IMR-90 (cell line): ENCODE data around the gene LCAT. TPM values are rescaled to one million over a fixed set of nuclear protein-coding genes. Genes with fewer than 3 reads are reported as not detected.

Experiments used
- ATAC-seq: fragments of 200-7000 bp; cut with Tn5 transposase; 2 replicates; pipeline ENCODE4 v1.9.1; 2020; ENCODE audit warnings: low read depth, mild to moderate bottlenecking, moderate library complexity
- BruUV-seq: library from RNA; stranded (reverse); fragments of 400-500 nt; replicated peaks from 2 replicates; lab custom pipeline; 2021; lab: Mats Ljungman, UMichigan
- CTCF ChIA-PET: fragments of 300-600 bp; formaldehyde crosslinking; extraction: SDS; loops from one replicate; lab custom pipeline; 2021; ENCODE audit warnings: antibody characterized with exemption; lab: Yijun Ruan, JAX
- POLR2A ChIA-PET: fragments of 300-600 bp; sonication (Branson Sonifier 250); formaldehyde crosslinking; loops from one replicate; lab custom pipeline; 2022; ENCODE audit warnings: antibody characterized with exemption; ENCODE audit not compliant: unreplicated experiment; lab: Charles Lee
- DNase-seq: peaks from one replicate; pipeline ENCODE4 v3.0.0; 2013
- H2AFZ ChIP-seq: replicated peaks from 2 replicates; pipeline ENCODE3; 2013; ENCODE audit warnings: low read length, mild to moderate bottlenecking; ENCODE audit not compliant: poor library complexity
- H2AK5ac ChIP-seq: 2 replicates; pipeline ENCODE4 v1.6.1; 2013; ENCODE audit warnings: low read depth, low read length, inconsistent platforms
- H2AK9ac ChIP-seq: replicated peaks from 2 replicates; pipeline ENCODE3; 2013; ENCODE audit warnings: mild to moderate bottlenecking, low read depth, low read length, moderate library complexity; ENCODE audit not compliant: poor library complexity
- H2BK120ac ChIP-seq: 2 replicates; pipeline ENCODE4 v1.6.1; 2013; ENCODE audit warnings: low read depth, low read length, inconsistent platforms
- H2BK15ac ChIP-seq: 3 replicates; pipeline ENCODE4 v1.6.1; 2013; ENCODE audit warnings: low read depth, low read length, inconsistent platforms
- H2BK20ac ChIP-seq: 2 replicates; pipeline ENCODE4 v1.6.1; 2013; ENCODE audit warnings: low read depth, mild to moderate bottlenecking, inconsistent platforms, low read length, moderate library complexity
- H2BK5ac ChIP-seq: 2 replicates; pipeline ENCODE4 v1.6.1; 2013; ENCODE audit warnings: mild to moderate bottlenecking, low read depth, low read length, inconsistent platforms; ENCODE audit not compliant: poor library complexity, severe bottlenecking
- H3K14ac ChIP-seq: replicated peaks from 2 replicates; pipeline ENCODE4 v1.6.1; 2013; ENCODE audit warnings: low read depth, low read length, inconsistent platforms
- H3K18ac ChIP-seq: 2 replicates; pipeline ENCODE4 v1.6.1; 2013; ENCODE audit warnings: low read depth, low read length, control low read depth
- H3K23ac ChIP-seq: 2 replicates; pipeline ENCODE4 v1.6.1; 2013; ENCODE audit warnings: low read depth, low read length, inconsistent platforms
- H3K27ac ChIP-seq: 2 replicates; pipeline ENCODE4 v1.5.1; 2013; ENCODE audit warnings: mild to moderate bottlenecking, control low read depth, low read length; ENCODE audit not compliant: insufficient read depth
- H3K27me3 ChIP-seq: 2 replicates; pipeline ENCODE4 v1.6.1; 2013; ENCODE audit warnings: low read length; ENCODE audit not compliant: control insufficient read depth, insufficient read depth
- H3K36me3 ChIP-seq: 2 replicates; pipeline ENCODE4 v1.6.1; 2013; ENCODE audit warnings: low read length, mixed read lengths; ENCODE audit not compliant: control insufficient read depth, insufficient read depth
- H3K4ac ChIP-seq: 2 replicates; pipeline ENCODE4 v1.6.1; 2013; ENCODE audit warnings: low read depth, low read length, inconsistent platforms
- H3K4me1 ChIP-seq: 2 replicates; pipeline ENCODE4 v1.6.1; 2013; ENCODE audit warnings: low read length, mixed read lengths; ENCODE audit not compliant: control insufficient read depth, insufficient read depth
- H3K4me2 ChIP-seq: 2 replicates; pipeline ENCODE4 v1.6.1; 2013; ENCODE audit warnings: low read depth, mild to moderate bottlenecking, control low read depth, low read length, moderate library complexity
- H3K4me3 ChIP-seq: 2 replicates; pipeline ENCODE4 v1.5.1; 2013; ENCODE audit warnings: low read depth, mild to moderate bottlenecking, control low read depth, low read length, moderate library complexity; ENCODE audit not compliant: insufficient read depth
- H3K56ac ChIP-seq: 2 replicates; pipeline ENCODE4 v1.6.1; 2013; ENCODE audit warnings: low read length, inconsistent platforms; ENCODE audit not compliant: insufficient read depth; ENCODE audit errors: extremely low read depth
- H3K79me1 ChIP-seq, 2 experiments: 2 replicates each; pipeline ENCODE4 v1.6.1; 2013; ENCODE audit warnings: low read length in 2 of 2, inconsistent platforms in 1 of 2, low read depth in 1 of 2
- H3K9ac ChIP-seq: 2 replicates; pipeline ENCODE4 v1.6.1; 2013; ENCODE audit warnings: low read depth, low read length, control low read depth
- H3K9me1 ChIP-seq: 2 replicates; pipeline ENCODE4 v1.6.1; 2013; ENCODE audit warnings: low read length, inconsistent platforms; ENCODE audit not compliant: insufficient read depth
- H3K9me3 ChIP-seq: 2 replicates; pipeline ENCODE4 v1.6.1; 2013; ENCODE audit warnings: low read length; ENCODE audit not compliant: control insufficient read depth, insufficient read depth
- H4K20me1 ChIP-seq: 2 replicates; pipeline ENCODE4 v1.6.1; 2013; ENCODE audit warnings: low read length, inconsistent platforms; ENCODE audit not compliant: insufficient read depth
- H4K5ac ChIP-seq: 2 replicates; pipeline ENCODE4 v1.6.1; 2013; ENCODE audit warnings: mild to moderate bottlenecking, low read depth, low read length, control low read depth
- H4K8ac ChIP-seq, 2 experiments: 2 replicates each; pipeline ENCODE4 v1.6.1; 2013; ENCODE audit warnings: low read depth in 2 of 2, low read length in 2 of 2, control low read depth in 1 of 2, inconsistent platforms in 1 of 2
- H4K91ac ChIP-seq: 2 replicates; pipeline ENCODE4 v1.6.1; 2013; ENCODE audit warnings: low read depth, low read length, inconsistent platforms; ENCODE audit not compliant: insufficient read depth
- BHLHE40 ChIP-seq: fragments of 150-350 bp; IDR thresholded peaks from 2 replicates; pipeline ENCODE4 v1.6.1; 2016; ENCODE audit warnings: mild to moderate bottlenecking, low read depth, low read length
- FOS ChIP-seq: fragments of 150-350 bp; IDR thresholded peaks from 2 replicates; pipeline ENCODE4 v1.6.1; 2016; ENCODE audit warnings: low read depth, low read length
- MXI1 ChIP-seq: IDR thresholded peaks from 2 replicates; pipeline ENCODE4 v1.6.1; 2012; ENCODE audit warnings: low read depth, mild to moderate bottlenecking, low read length, moderate library complexity, borderline replicate concordance
- NFE2L2 ChIP-seq: fragments of 150-350 bp; IDR thresholded peaks from 2 replicates; pipeline ENCODE4 v1.6.1; 2016; ENCODE audit warnings: low read depth, mild to moderate bottlenecking, low read length
- WGBS, 2 experiments: methylation state at CpG; one replicate each; pipeline versions ENCODE4 v1.1.5 to v1.1.7; 2013; ENCODE audit warnings: missing lambda C conversion rate in 2 of 2; ENCODE audit not compliant: insufficient read length in 1 of 2; ENCODE audit errors: extremely low coverage in 2 of 2; 5-methylcytosine and 5-hydroxymethylcytosine counted together
- dilution Hi-C: fragments of 300-500 bp; cut with HindIII; formaldehyde crosslinking; loops from one replicate; pipeline ENCODE4 v1.14.3; 2018; ENCODE audit warnings: low sequenced_read_pairs; ENCODE audit not compliant: unreplicated experiment
- in situ Hi-C: fragments of 300-500 bp; cut with MboI; formaldehyde crosslinking; loops from 3 replicates; pipeline ENCODE4 v1.14.3; 2019; ENCODE audit warnings: low sequenced_read_pairs, inconsistent platforms, mixed read lengths
- intact Hi-C: fragments of 100-400 bp; cut with micrococcal nuclease; formaldehyde crosslinking; loops from 2 replicates; pipeline ENCODE4 v1.10.0; 2022
- polyA plus RNA-seq, 3 experiments: library from polyadenylated mRNA; depleted of rRNA; stranded (reverse); fragments of >200 nt; gene quantifications; 2 replicates each; pipeline ENCODE4 v1.2.3, GENCODE V29; 2012; ENCODE audit warnings: low replicate concordance in 1 of 3
- total RNA-seq: library from RNA; depleted of rRNA; stranded (reverse); fragments of >200 nt; gene quantifications from 2 replicates; pipeline ENCODE4 v1.2.3, GENCODE V29; 2012

LCAT gene
- total and polyA plus RNA-seq, 2 of the 4 experiments (the other 2 are of a cell fraction), result 1.4 to 18.8 TPM

GRCh38 chr16:67917852-67918236 lies 26.1 kb downstream of the LCAT start:
- H4K5ac ChIP-seq, result no peak overlapping the region
- peaks cover 23% of the 10 kb centered on the region for H3K4me1 ChIP-seq
- DNase-seq (peak; percentile 93), ATAC-seq (peak; percentile 88)
- H3K4me2 ChIP-seq, result no peak overlapping the region
- no peak overlapping the region for H4K91ac ChIP-seq
- no peak overlapping the region for H3K4ac ChIP-seq
- in situ Hi-C loops, result no loop called here
- H3K27ac ChIP-seq, result no peak overlapping the region
- H2BK15ac ChIP-seq, result no peak overlapping the region
- CTCF ChIA-PET, result interaction anchor here (0.6 kb wide), 1 partner anchor 18 kb away, joined by 3 read pairs; no protein-coding TSS in a partner anchor
- H2BK120ac ChIP-seq, result no peak overlapping the region
- peak overlapping the region; percentile 48 for H2AFZ ChIP-seq
- no peak overlapping the region for H3K9ac ChIP-seq
- TF ChIP-seq MXI1, result peak; percentile 63; the same call in 1 of the 2 replicates
- TF ChIP-seq NFE2L2, result no peak
- peak; percentile 99 for TF ChIP-seq FOS
- peak; percentile 69; the same call in 1 of the 2 replicates for TF ChIP-seq BHLHE40
- WGBS, 2 experiments, result 50% methylated on average over 3 of the region's 4 CpGs; no CpG with 5 or more reads in 1 of the 2 experiments
- BruUV-seq, result no TSS peak
- H2AK9ac ChIP-seq, result no peak overlapping the region
- dilution Hi-C loops, result no loop called here
- no peak overlapping the region for H3K4me3 ChIP-seq
- H3K27me3 ChIP-seq, result no peaks in the 10 kb centered on the region
- H3K18ac ChIP-seq, result no peak overlapping the region
- peaks cover 11% of the 10 kb centered on the region for H3K36me3 ChIP-seq
- no peak overlapping the region for H3K14ac ChIP-seq
- intact Hi-C loops, result no loop called here
- H4K20me1 ChIP-seq, result peaks cover 61% of the 10 kb centered on the region
- no peak overlapping the region for H3K23ac ChIP-seq
- POLR2A ChIA-PET, result no interaction called here
- H2AK5ac ChIP-seq, result no peak overlapping the region
- H3K56ac ChIP-seq, result no peak overlapping the region
- H3K9me1 ChIP-seq, result peaks cover 34% of the 10 kb centered on the region
- peaks cover 14 to 74% of the 10 kb centered on the region in 2 experiments for H3K79me1 ChIP-seq
- H2BK5ac ChIP-seq, result peak overlapping the region; percentile 66
- no peak overlapping the region for H4K8ac ChIP-seq
- H2BK20ac ChIP-seq, result no peak overlapping the region
- no peaks in the 10 kb centered on the region for H3K9me3 ChIP-seq
